Neural cell (in vitro differentiated cells): Measurements from ENCODE around the gene OTOG.

Experiments
- EZH2 ChIP-seq: fragments of 200-600, 300-800 bp; shearing (Covaris generic), sonication (generic); IDR thresholded peaks from 2 replicates; pipeline ENCODE4 v1.6.1; 2014; ENCODE audit warnings: antibody characterized with exemption, low read length, borderline replicate concordance, mild to moderate bottlenecking; ENCODE audit not compliant: insufficient read depth, poor library complexity, severe bottlenecking
- MXI1 ChIP-seq: fragments of 450-650 bp; conservative IDR thresholded peaks from 2 replicates; pipeline ENCODE4 v1.6.1; 2014; ENCODE audit warnings: antibody characterized with exemption, mild to moderate bottlenecking; ENCODE audit not compliant: poor library complexity, severe bottlenecking
- SMC3 ChIP-seq: fragments of 450-650 bp; conservative IDR thresholded peaks from 2 replicates; pipeline ENCODE4 v1.6.1; 2014; ENCODE audit warnings: antibody characterized with exemption, mild to moderate bottlenecking, moderate library complexity; ENCODE audit not compliant: poor library complexity
- TF ChIP-seq, protein P1 (sequence below): fragments of 450-650 bp; IDR thresholded peaks from 2 replicates; pipeline ENCODE4 v1.5.1; 2014; ENCODE audit warnings: antibody characterized with exemption, mild to moderate bottlenecking, moderate library complexity; ENCODE audit not compliant: poor library complexity, severe bottlenecking
- TF ChIP-seq, protein P2 (sequence below): IDR thresholded peaks from 2 replicates; pipeline ENCODE4 v1.6.1; 2012; ENCODE audit warnings: borderline replicate concordance

DNA sequence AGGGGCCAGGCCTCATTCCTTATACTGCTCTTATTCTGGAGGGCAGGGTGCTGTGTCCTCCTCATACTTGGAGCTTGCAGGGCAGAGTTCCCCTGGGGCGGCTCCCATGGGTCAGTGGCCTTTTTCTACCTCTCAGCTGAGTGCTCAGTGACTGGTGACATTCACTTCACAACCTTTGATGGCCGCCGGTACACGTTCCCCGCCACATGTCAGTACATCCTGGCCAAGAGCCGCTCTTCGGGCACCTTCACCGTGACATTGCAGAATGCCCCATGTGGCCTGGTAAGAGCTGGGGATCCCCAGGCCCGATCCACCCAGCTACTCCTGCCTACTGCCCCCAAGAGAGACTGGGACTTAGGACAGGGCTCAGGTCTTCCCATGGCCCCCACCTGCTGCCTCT, 14.5 kb downstream of the OTOG start:
- TF ChIP-seq, protein P1, sequence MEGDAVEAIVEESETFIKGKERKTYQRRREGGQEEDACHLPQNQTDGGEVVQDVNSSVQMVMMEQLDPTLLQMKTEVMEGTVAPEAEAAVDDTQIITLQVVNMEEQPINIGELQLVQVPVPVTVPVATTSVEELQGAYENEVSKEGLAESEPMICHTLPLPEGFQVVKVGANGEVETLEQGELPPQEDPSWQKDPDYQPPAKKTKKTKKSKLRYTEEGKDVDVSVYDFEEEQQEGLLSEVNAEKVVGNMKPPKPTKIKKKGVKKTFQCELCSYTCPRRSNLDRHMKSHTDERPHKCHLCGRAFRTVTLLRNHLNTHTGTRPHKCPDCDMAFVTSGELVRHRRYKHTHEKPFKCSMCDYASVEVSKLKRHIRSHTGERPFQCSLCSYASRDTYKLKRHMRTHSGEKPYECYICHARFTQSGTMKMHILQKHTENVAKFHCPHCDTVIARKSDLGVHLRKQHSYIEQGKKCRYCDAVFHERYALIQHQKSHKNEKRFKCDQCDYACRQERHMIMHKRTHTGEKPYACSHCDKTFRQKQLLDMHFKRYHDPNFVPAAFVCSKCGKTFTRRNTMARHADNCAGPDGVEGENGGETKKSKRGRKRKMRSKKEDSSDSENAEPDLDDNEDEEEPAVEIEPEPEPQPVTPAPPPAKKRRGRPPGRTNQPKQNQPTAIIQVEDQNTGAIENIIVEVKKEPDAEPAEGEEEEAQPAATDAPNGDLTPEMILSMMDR: no peak
- no peak for TF ChIP-seq EZH2
- TF ChIP-seq SMC3: no peak
- TF ChIP-seq, protein P2, sequence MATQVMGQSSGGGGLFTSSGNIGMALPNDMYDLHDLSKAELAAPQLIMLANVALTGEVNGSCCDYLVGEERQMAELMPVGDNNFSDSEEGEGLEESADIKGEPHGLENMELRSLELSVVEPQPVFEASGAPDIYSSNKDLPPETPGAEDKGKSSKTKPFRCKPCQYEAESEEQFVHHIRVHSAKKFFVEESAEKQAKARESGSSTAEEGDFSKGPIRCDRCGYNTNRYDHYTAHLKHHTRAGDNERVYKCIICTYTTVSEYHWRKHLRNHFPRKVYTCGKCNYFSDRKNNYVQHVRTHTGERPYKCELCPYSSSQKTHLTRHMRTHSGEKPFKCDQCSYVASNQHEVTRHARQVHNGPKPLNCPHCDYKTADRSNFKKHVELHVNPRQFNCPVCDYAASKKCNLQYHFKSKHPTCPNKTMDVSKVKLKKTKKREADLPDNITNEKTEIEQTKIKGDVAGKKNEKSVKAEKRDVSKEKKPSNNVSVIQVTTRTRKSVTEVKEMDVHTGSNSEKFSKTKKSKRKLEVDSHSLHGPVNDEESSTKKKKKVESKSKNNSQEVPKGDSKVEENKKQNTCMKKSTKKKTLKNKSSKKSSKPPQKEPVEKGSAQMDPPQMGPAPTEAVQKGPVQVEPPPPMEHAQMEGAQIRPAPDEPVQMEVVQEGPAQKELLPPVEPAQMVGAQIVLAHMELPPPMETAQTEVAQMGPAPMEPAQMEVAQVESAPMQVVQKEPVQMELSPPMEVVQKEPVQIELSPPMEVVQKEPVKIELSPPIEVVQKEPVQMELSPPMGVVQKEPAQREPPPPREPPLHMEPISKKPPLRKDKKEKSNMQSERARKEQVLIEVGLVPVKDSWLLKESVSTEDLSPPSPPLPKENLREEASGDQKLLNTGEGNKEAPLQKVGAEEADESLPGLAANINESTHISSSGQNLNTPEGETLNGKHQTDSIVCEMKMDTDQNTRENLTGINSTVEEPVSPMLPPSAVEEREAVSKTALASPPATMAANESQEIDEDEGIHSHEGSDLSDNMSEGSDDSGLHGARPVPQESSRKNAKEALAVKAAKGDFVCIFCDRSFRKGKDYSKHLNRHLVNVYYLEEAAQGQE: no peak
- TF ChIP-seq MXI1: no peak
